Progenitor cell of endocrine pancreas (in vitro differentiated cells): ENCODE measurements around the gene NIPSNAP2. TPM values are rescaled to one million over a fixed set of nuclear protein-coding genes. Genes with fewer than 3 reads are reported as not detected.
"Not testable (repeated sequence)": the region's sequence is repeated elsewhere in the genome, so short reads cannot be mapped to it uniquely, and the experiment has no call there.

Experiments used
- DNase-seq: peaks from one replicate; pipeline ENCODE4 v3.0.0; 2021; ENCODE audit warnings: low spot score; ENCODE audit not compliant: unreplicated experiment
- H3K27ac Mint-ChIP-seq: 2 replicates; pipeline ENCODE4 v1.8.0; 2021; ENCODE audit warnings: mild to moderate bottlenecking, moderate library complexity, mixed read lengths
- H3K27me3 Mint-ChIP-seq: 2 replicates; pipeline ENCODE4 v1.8.0; 2021; ENCODE audit warnings: mixed read lengths
- H3K36me3 Mint-ChIP-seq: 2 replicates; pipeline ENCODE4 v1.8.0; 2022; ENCODE audit warnings: mixed read lengths; ENCODE audit not compliant: insufficient read depth
- H3K4me1 Mint-ChIP-seq: 2 replicates; pipeline ENCODE4 v1.8.0; 2021; ENCODE audit warnings: low read depth, mixed read lengths
- H3K4me3 Mint-ChIP-seq: 2 replicates; pipeline ENCODE4 v1.8.0; 2021; ENCODE audit warnings: low read depth, mild to moderate bottlenecking, moderate library complexity, mixed read lengths
- H3K9me3 Mint-ChIP-seq: 2 replicates; pipeline ENCODE4 v1.8.0; 2021; ENCODE audit warnings: low read depth, mixed read lengths
- CTCF ChIP-seq: fragments of 200-600 bp; sonication (generic); IDR thresholded peaks from one replicate; pipeline ENCODE4 v1.5.0; 2021; ENCODE audit warnings: antibody characterized with exemption, mild to moderate bottlenecking; ENCODE audit not compliant: unreplicated experiment
- total RNA-seq: library from RNA; stranded (reverse); gene quantifications from 2 replicates; pipeline ENCODE4 v1.2.1, GENCODE V29; 2021

NIPSNAP2 gene
- total RNA-seq, 1 donor from 2014 or later, result 50.3 TPM

- Mint-ChIP-seq H3K9me3 (no peaks in the 10 kb centered on the region), H3K36me3 (peaks cover 12% of the 10 kb centered on the region)
These were observed 55.1 kb downstream of the NIPSNAP2 start for GRCh38 chr7:56019501-56019900.

GRCh38 chr7:56023500-56023899 lies 59.1 kb downstream of the NIPSNAP2 start:
- Mint-ChIP-seq H3K36me3 (peaks cover 15% of the 10 kb centered on the region), H3K27me3 (no peaks in the 10 kb centered on the region), H3K27ac (no peak overlapping the region), H3K4me3 (no peak overlapping the region), H3K4me1 (no peaks in the 10 kb centered on the region), H3K9me3 (no peaks in the 10 kb centered on the region)
- TF ChIP-seq CTCF, result no peak
- DNase-seq, result no peak

More at GRCh38 chr7:56019501-56019900, 55.1 kb downstream of the NIPSNAP2 start:
- Mint-ChIP-seq H3K4me1 (peaks cover 1% of the 10 kb centered on the region), H3K27me3 (no peaks in the 10 kb centered on the region), H3K27ac (no peak overlapping the region), H3K4me3 (no peak overlapping the region)
- DNase-seq, result no peak
- no peak for TF ChIP-seq CTCF

- no peak overlapping the region for H3K4me3 Mint-ChIP-seq
- no peak overlapping the region for H3K27ac Mint-ChIP-seq
- no peak for TF ChIP-seq CTCF
- no peaks in the 10 kb centered on the region for H3K9me3 Mint-ChIP-seq
- H3K36me3 Mint-ChIP-seq, result peaks cover 19% of the 10 kb centered on the region
- peaks cover 9% of the 10 kb centered on the region for H3K4me1 Mint-ChIP-seq
- H3K27me3 Mint-ChIP-seq, result no peaks in the 10 kb centered on the region
- DNase-seq, result no peak
These were observed 62.2 kb downstream of the NIPSNAP2 start for GRCh38 chr7:56026538-56026937.

- DNase-seq, result no peak
- Mint-ChIP-seq H3K9me3 (no peaks in the 10 kb centered on the region), H3K4me3 (no peak overlapping the region), H3K36me3 (peaks cover 20% of the 10 kb centered on the region), H3K27me3 (no peaks in the 10 kb centered on the region), H3K4me1 (peaks cover 16% of the 10 kb centered on the region), H3K27ac (peak overlapping the region; percentile 79)
- TF ChIP-seq CTCF, result no peak
These were observed 64.7 kb downstream of the NIPSNAP2 start for GRCh38 chr7:56028942-56029630.

- H3K36me3 Mint-ChIP-seq, result peaks cover 16% of the 10 kb centered on the region
- H3K27me3 Mint-ChIP-seq, result no peaks in the 10 kb centered on the region
- H3K27ac Mint-ChIP-seq, result peak overlapping the region; percentile 24
- DNase-seq, result no peak
- TF ChIP-seq CTCF, result no peak
- no peaks in the 10 kb centered on the region for H3K9me3 Mint-ChIP-seq
- H3K4me3 Mint-ChIP-seq, result no peak overlapping the region
- H3K4me1 Mint-ChIP-seq, result peaks cover 16% of the 10 kb centered on the region
These were observed 66.0 kb downstream of the NIPSNAP2 start for GRCh38 chr7:56030340-56030739.

- H3K4me3 Mint-ChIP-seq, H3K27ac Mint-ChIP-seq, H3K9me3 Mint-ChIP-seq, DNase-seq, H3K27me3 Mint-ChIP-seq: not testable (repeated sequence)
- H3K36me3 Mint-ChIP-seq, result peaks cover 14% of the 10 kb centered on the region
- peaks cover 16% of the 10 kb centered on the region for H3K4me1 Mint-ChIP-seq
These were observed 67.2 kb downstream of the NIPSNAP2 start for GRCh38 chr7:56031556-56031955.

- not testable (repeated sequence) for DNase-seq, H3K27me3 Mint-ChIP-seq, H3K27ac Mint-ChIP-seq, H3K9me3 Mint-ChIP-seq
- peaks cover 16% of the 10 kb centered on the region for H3K4me1 Mint-ChIP-seq
- peaks cover 12% of the 10 kb centered on the region for H3K36me3 Mint-ChIP-seq
- peak overlapping the region; percentile 48 for H3K4me3 Mint-ChIP-seq
These were observed 68.2 kb downstream of the NIPSNAP2 start for GRCh38 chr7:56032578-56032977.
